ENCODE results near the gene MSANTD2. TPM values are rescaled to one million over a fixed set of nuclear protein-coding genes. Genes with fewer than 3 reads are reported as not detected.

Gene MSANTD2
- total and polyA plus RNA-seq, 2 donors (not counting 1 experiment from before 2014, with no cell fraction given): 11.1 to 26.8 TPM

DNA sequence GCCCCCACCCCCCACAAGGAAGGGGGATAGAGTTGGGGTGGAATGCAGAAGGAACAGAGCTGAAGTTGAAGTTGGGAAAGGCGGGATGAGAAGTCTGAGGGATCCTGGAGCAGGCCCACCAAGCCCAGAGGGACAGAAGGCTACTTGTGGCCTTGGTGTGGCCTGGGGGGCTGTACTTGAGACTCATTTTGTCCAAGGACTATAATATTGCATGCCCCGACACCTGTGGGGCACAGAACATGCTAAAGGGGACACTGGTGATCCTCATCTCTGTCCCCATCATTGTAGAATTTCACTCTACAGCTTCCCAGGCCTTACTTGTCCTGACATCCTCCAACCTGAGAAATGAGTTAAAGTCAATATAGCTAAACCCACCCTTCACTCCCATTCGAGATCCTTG, 39.4 kb downstream of the MSANTD2 start:
- H3K9me3 ChIP-seq (ENCODE audit: control extremely low read depth in 1 of 3, control insufficient read depth in 2 of 3, insufficient read depth in 1 of 3, low read length in 2 of 3): peaks cover 0 to 3% (median 0%) of the 10 kb centered on the region in 3 donors
- 72% methylated on average over 3 of the region's 3 CpGs for WGBS (ENCODE audit: insufficient coverage)
- no peak for ATAC-seq (ENCODE audit: low read depth)
- H3K27ac ChIP-seq (ENCODE audit: low read length in 2 of 2): peak overlapping the region; percentile 71 to 87
- no peak for DNase-seq
- intact Hi-C loops (cut with micrococcal nuclease): no loop called here
- POLR2A ChIA-PET: interaction anchor here (0.7 to 1.4 kb wide), 3 partner anchors 12 to 21 kb away, joined by 3 to 8 read pairs (median 4); no protein-coding TSS in a partner anchor
- Mint-ChIP-seq H3K27me3 (peaks cover 11% of the 10 kb centered on the region), H3K27ac (peak overlapping the region; percentile 37), H3K4me1 (peaks cover 46% of the 10 kb centered on the region), H3K4me3 (peak overlapping the region; percentile 94), H3K9me3 (ENCODE audit: insufficient read depth) (no peaks in the 10 kb centered on the region)
- H3K4me3 ChIP-seq (ENCODE audit: control extremely low read depth in 1 of 5, extremely low read depth in 1 of 5, insufficient read depth in 1 of 5, low read depth in 2 of 5, low read length in 4 of 5): peak overlapping the region in 4 of 5 experiments; percentile 24 to 81 (median 55)
- H3K4me1 ChIP-seq (ENCODE audit: control insufficient read depth in 2 of 2, insufficient read depth in 2 of 2, low read length in 2 of 2): peaks cover 43 to 61% of the 10 kb centered on the region in 2 donors
- H3K27me3 ChIP-seq (replicated peaks in 1 of 4; ENCODE audit: control extremely low read depth in 1 of 4, control insufficient read depth in 3 of 4, insufficient read depth in 4 of 4, low read length in 3 of 4): peaks cover 0 to 22% (median 10%) of the 10 kb centered on the region in 4 experiments
- H3K79me2 ChIP-seq (ENCODE audit: control insufficient read depth, insufficient read depth, low read length): peaks cover 32% of the 10 kb centered on the region
- peaks cover 6% of the 10 kb centered on the region for H4K20me1 ChIP-seq (ENCODE audit: control insufficient read depth, insufficient read depth, low read length, poor library complexity, severe bottlenecking)
- no peaks in the 10 kb centered on the region for H3K36me3 ChIP-seq (replicated peaks in 1 of 2; ENCODE audit: control extremely low read depth in 1 of 2, control insufficient read depth in 1 of 2, extremely low read depth in 1 of 2, insufficient read depth in 2 of 2, low read length in 1 of 2)
- H3K9ac ChIP-seq (ENCODE audit: low read length): peak overlapping the region; percentile 76
- TF ChIP-seq, protein P1, sequence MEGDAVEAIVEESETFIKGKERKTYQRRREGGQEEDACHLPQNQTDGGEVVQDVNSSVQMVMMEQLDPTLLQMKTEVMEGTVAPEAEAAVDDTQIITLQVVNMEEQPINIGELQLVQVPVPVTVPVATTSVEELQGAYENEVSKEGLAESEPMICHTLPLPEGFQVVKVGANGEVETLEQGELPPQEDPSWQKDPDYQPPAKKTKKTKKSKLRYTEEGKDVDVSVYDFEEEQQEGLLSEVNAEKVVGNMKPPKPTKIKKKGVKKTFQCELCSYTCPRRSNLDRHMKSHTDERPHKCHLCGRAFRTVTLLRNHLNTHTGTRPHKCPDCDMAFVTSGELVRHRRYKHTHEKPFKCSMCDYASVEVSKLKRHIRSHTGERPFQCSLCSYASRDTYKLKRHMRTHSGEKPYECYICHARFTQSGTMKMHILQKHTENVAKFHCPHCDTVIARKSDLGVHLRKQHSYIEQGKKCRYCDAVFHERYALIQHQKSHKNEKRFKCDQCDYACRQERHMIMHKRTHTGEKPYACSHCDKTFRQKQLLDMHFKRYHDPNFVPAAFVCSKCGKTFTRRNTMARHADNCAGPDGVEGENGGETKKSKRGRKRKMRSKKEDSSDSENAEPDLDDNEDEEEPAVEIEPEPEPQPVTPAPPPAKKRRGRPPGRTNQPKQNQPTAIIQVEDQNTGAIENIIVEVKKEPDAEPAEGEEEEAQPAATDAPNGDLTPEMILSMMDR (IDR thresholded peaks at IDR 0.05): no peak
- TF ChIP-seq EZH2 (IDR thresholded peaks at IDR 0.05; ENCODE audit: borderline replicate concordance, insufficient read depth, low read depth, low read length, poor library complexity, severe bottlenecking): no peak
- peak overlapping the region; percentile 71 for H2AFZ ChIP-seq (ENCODE audit: insufficient read depth, low read depth, low read length, poor library complexity, severe bottlenecking)
- CTCF ChIA-PET: interaction anchor here (1.0 to 11.1 kb wide), 8 partner anchors 11 to 116 kb away, joined by 3 to 202 read pairs (median 17); partner anchors contain the start of genes MSANTD2, SIAE, SPA17 and VSIG2
- H3K4me2 ChIP-seq (replicated peaks; ENCODE audit: low read depth, low read length, poor library complexity, severe bottlenecking): peak overlapping the region; percentile 99

DNA sequence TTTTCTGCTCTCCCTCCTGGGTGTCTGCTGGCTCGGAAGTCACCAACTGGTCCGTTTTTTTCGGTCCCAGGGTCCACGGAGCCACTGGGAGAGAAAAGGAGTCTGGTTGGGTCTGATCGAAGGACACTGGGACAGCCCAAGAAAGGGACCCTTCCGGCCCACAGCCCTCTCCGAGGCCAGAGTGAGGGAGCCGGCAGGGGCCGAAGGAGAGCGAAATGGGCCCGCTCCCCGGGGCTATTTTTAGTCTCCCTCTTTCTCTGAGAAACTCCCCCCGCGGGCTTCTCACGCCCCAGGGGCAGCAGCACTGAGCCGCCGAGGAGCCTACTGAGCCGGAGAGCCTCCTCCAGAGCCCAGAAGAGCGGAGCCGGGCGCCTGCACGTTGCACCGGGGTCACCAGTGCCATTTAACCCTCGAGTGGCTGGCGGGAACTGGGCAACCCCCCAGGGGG, 40.0 kb downstream of the MSANTD2 start:
- intact Hi-C loops (cut with micrococcal nuclease): no loop called here
- H3K4me3 ChIP-seq (ENCODE audit: control extremely low read depth in 1 of 5, extremely low read depth in 1 of 5, insufficient read depth in 1 of 5, low read depth in 2 of 5, low read length in 4 of 5): peak overlapping the region in 4 of 5 experiments; percentile 24 to 81 (median 55)
- no peaks in the 10 kb centered on the region for H3K9me3 Mint-ChIP-seq (ENCODE audit: insufficient read depth)
- peaks cover 6% of the 10 kb centered on the region for H4K20me1 ChIP-seq (ENCODE audit: control insufficient read depth, insufficient read depth, low read length, poor library complexity, severe bottlenecking)
- H3K27ac Mint-ChIP-seq: peak overlapping the region; percentile 84
- no peaks in the 10 kb centered on the region for H3K36me3 ChIP-seq (replicated peaks in 1 of 2; ENCODE audit: control extremely low read depth in 1 of 2, control insufficient read depth in 1 of 2, extremely low read depth in 1 of 2, insufficient read depth in 2 of 2, low read length in 1 of 2)
- TF ChIP-seq, protein P1 (IDR thresholded peaks at IDR 0.05): no peak
- TF ChIP-seq EZH2 (IDR thresholded peaks at IDR 0.05; ENCODE audit: borderline replicate concordance, insufficient read depth, low read depth, low read length, poor library complexity, severe bottlenecking): no peak
- WGBS (ENCODE audit: insufficient coverage): 4% methylated on average over 25 of the region's 25 CpGs
- peaks cover 46% of the 10 kb centered on the region for H3K4me1 Mint-ChIP-seq
- peaks cover 0 to 3% (median 0%) of the 10 kb centered on the region in 3 donors for H3K9me3 ChIP-seq (ENCODE audit: control extremely low read depth in 1 of 3, control insufficient read depth in 2 of 3, insufficient read depth in 1 of 3, low read length in 2 of 3)
- H3K79me2 ChIP-seq (ENCODE audit: control insufficient read depth, insufficient read depth, low read length): peaks cover 32% of the 10 kb centered on the region
- peak; percentile 74 for DNase-seq
- POLR2A ChIA-PET: interaction anchor here (0.7 to 1.4 kb wide), 3 partner anchors 11 to 20 kb away, joined by 3 to 8 read pairs (median 4); no protein-coding TSS in a partner anchor
- peaks cover 0 to 22% (median 10%) of the 10 kb centered on the region in 4 experiments for H3K27me3 ChIP-seq (replicated peaks in 1 of 4; ENCODE audit: control extremely low read depth in 1 of 4, control insufficient read depth in 3 of 4, insufficient read depth in 4 of 4, low read length in 3 of 4)
- peak overlapping the region; percentile 71 to 87 for H3K27ac ChIP-seq (ENCODE audit: low read length in 2 of 2)
- H3K4me1 ChIP-seq (ENCODE audit: control insufficient read depth in 2 of 2, insufficient read depth in 2 of 2, low read length in 2 of 2): peaks cover 43 to 61% of the 10 kb centered on the region in 2 donors
- CTCF ChIA-PET: interaction anchor here (1.9 to 11.1 kb wide), 5 partner anchors 10 to 115 kb away, joined by 7 to 202 read pairs (median 26); partner anchors contain the start of genes MSANTD2 and VSIG2
- peak overlapping the region; percentile 71 for H2AFZ ChIP-seq (ENCODE audit: insufficient read depth, low read depth, low read length, poor library complexity, severe bottlenecking)
- H3K9ac ChIP-seq (ENCODE audit: low read length): peak overlapping the region; percentile 76
- H3K4me3 Mint-ChIP-seq: peak overlapping the region; percentile 94
- peak; percentile 19 for ATAC-seq (ENCODE audit: low read depth)
- H3K27me3 Mint-ChIP-seq: peaks cover 11% of the 10 kb centered on the region
- peak overlapping the region; percentile 99 for H3K4me2 ChIP-seq (replicated peaks; ENCODE audit: low read depth, low read length, poor library complexity, severe bottlenecking)

Measured in B cell (primary cell).